ENCODE results near the gene FAM24A.

Gene FAM24A

GRCh38 chr10:122930140-122930539, 19.7 kb downstream of the FAM24A start:
- Mint-ChIP-seq H3K4me3 (no peak overlapping the region), H3K4me1 (no peaks in the 10 kb centered on the region), H3K27ac (no peak overlapping the region), H3K9me3 (no peaks in the 10 kb centered on the region), H3K27me3 (ENCODE audit: low read depth, poor library complexity) (no peaks in the 10 kb centered on the region), H3K36me3 (ENCODE audit: low read depth) (peaks cover 19% of the 10 kb centered on the region)
- DNase-seq, result no peak
- TF ChIP-seq CTCF (IDR thresholded peaks at IDR 0.05), result no peak

- no peak for DNase-seq
- TF ChIP-seq CTCF (IDR thresholded peaks at IDR 0.05), result no peak
- Mint-ChIP-seq H3K4me1 (no peaks in the 10 kb centered on the region), H3K4me3 (no peak overlapping the region), H3K27me3 (ENCODE audit: low read depth, poor library complexity) (no peaks in the 10 kb centered on the region), H3K9me3 (peaks cover 5% of the 10 kb centered on the region), H3K36me3 (ENCODE audit: low read depth) (peaks cover 27% of the 10 kb centered on the region), H3K27ac (no peak overlapping the region)
Measured at GRCh38 chr10:122931088-122931906, 20.9 kb downstream of the FAM24A start.

- Mint-ChIP-seq H3K4me3 (no peak overlapping the region), H3K4me1 (no peaks in the 10 kb centered on the region), H3K27ac (no peak overlapping the region), H3K27me3 (ENCODE audit: low read depth, poor library complexity) (no peaks in the 10 kb centered on the region), H3K36me3 (ENCODE audit: low read depth) (peaks cover 39% of the 10 kb centered on the region), H3K9me3 (peaks cover 5% of the 10 kb centered on the region)
- no peak for TF ChIP-seq CTCF (IDR thresholded peaks at IDR 0.05)
- DNase-seq, result no peak
Measured at GRCh38 chr10:122939133-122939855, 28.9 kb downstream of the FAM24A start.

- no peak overlapping the region for H3K4me3 Mint-ChIP-seq
- no peaks in the 10 kb centered on the region for H3K4me1 Mint-ChIP-seq
- H3K27ac Mint-ChIP-seq, result no peak overlapping the region
- no peak for DNase-seq
- no peaks in the 10 kb centered on the region for H3K27me3 Mint-ChIP-seq (ENCODE audit: low read depth, poor library complexity)
- TF ChIP-seq CTCF (IDR thresholded peaks at IDR 0.05), result no peak
- H3K36me3 Mint-ChIP-seq (ENCODE audit: low read depth), result peaks cover 38% of the 10 kb centered on the region
- peaks cover 8% of the 10 kb centered on the region for H3K9me3 Mint-ChIP-seq
Measured at GRCh38 chr10:122939856-122940543, 29.6 kb downstream of the FAM24A start.

- DNase-seq, result no peak
- H3K4me1 Mint-ChIP-seq, result peaks cover 18% of the 10 kb centered on the region
- no peak overlapping the region for H3K27ac Mint-ChIP-seq
- H3K27me3 Mint-ChIP-seq (ENCODE audit: low read depth, poor library complexity), result peaks cover 2% of the 10 kb centered on the region
- peaks cover 7% of the 10 kb centered on the region for H3K9me3 Mint-ChIP-seq
- peaks cover 47% of the 10 kb centered on the region for H3K36me3 Mint-ChIP-seq (ENCODE audit: low read depth)
- no peak overlapping the region for H3K4me3 Mint-ChIP-seq
- TF ChIP-seq CTCF (IDR thresholded peaks at IDR 0.05), result no peak
Measured at GRCh38 chr10:122949296-122949695, 38.9 kb downstream of the FAM24A start.

Measured in nephron progenitor cell (in vitro differentiated cells).